ENCODE results near the gene NLRC5.

Gene NLRC5

DNA sequence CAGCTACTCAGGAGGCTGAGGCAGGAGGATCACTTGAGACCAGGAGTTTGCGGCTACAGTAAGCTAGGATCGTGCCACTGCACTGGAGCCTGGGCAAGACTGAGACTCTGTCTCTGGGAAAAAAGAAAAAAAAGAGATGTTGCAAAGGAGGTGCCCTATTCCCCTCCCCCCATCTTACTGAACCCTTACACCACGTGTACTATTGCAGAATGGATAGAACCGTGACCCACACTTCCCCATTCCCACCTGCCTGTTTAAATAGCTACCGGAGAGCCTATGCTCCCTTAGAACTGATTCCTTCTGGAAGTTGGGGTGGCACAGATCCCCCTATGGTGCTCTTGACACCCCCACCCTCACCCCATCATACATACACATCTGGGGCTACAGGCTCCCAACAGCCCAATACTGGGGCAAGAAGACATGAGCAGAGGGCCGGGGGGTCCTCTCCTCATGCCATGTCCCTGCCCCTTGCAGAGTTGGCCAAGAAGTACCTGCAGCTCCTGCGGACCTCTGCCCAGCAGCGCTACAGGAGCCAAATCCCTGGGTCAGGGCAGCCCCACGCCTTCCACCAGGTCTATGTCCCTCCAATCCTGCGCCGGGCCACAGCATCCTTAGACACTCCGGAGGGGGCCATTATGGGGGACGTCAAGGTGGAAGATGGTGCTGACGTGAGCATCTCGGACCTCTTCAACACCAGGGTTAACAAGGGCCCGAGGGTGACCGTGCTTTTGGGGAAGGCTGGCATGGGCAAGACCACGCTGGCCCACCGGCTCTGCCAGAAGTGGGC, 35.7 kb downstream of the NLRC5 start:
- no peak for DNase-seq (ENCODE audit: low read depth)

DNA sequence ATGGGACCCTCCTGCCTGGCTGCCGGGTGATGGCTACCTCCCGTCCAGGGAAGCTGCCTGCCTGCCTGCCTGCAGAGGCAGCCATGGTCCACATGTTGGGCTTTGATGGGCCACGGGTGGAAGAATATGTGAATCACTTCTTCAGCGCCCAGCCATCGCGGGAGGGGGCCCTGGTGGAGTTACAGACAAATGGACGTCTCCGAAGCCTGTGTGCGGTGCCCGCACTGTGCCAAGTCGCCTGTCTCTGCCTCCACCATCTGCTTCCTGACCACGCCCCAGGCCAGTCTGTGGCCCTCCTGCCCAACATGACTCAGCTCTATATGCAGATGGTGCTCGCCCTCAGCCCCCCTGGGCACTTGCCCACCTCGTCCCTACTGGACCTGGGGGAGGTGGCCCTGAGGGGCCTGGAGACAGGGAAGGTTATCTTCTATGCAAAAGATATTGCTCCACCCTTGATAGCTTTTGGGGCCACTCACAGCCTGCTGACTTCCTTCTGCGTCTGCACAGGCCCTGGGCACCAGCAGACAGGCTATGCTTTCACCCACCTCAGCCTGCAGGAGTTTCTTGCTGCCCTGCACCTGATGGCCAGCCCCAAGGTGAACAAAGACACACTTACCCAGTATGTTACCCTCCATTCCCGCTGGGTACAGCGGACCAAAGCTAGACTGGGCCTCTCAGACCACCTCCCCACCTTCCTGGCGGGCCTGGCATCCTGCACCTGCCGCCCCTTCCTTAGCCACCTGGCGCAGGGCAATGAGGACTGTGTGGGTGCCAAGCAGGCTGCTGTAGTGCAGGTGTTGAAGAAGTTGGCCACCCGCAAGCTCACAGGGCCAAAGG, 36.8 kb downstream of the NLRC5 start:
- no peak for DNase-seq (ENCODE audit: low read depth)

DNA sequence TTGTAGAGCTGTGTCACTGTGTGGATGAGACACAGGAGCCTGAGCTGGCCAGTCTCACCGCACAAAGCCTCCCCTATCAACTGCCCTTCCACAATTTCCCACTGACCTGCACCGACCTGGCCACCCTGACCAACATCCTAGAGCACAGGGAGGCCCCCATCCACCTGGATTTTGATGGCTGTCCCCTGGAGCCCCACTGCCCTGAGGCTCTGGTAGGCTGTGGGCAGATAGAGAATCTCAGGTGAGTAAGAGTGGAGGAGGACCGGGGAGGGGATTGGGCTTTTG, 37.4 kb downstream of the NLRC5 start:
- DNase-seq (ENCODE audit: low read depth), result no peak

DNA sequence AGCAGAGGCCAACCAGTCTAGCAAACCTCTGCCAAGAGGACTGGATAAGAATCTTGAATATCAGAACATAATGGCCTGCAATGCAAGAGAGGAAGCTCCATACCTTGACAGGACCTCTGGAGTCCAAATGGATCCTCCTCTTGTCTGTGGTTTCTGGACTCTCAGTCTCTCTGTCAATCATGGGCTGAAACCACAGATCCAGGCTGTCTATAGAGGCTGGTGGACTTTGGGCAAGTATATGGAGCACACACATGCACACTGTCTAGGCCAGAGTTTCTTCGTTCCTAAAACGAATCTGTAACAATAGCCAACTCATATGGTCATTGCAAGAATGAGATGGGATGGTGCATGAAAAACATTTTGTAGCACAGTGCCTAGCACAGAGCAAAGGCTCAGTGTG, 37.7 kb downstream of the NLRC5 start:
- DNase-seq (ENCODE audit: low read depth), result no peak

DNA sequence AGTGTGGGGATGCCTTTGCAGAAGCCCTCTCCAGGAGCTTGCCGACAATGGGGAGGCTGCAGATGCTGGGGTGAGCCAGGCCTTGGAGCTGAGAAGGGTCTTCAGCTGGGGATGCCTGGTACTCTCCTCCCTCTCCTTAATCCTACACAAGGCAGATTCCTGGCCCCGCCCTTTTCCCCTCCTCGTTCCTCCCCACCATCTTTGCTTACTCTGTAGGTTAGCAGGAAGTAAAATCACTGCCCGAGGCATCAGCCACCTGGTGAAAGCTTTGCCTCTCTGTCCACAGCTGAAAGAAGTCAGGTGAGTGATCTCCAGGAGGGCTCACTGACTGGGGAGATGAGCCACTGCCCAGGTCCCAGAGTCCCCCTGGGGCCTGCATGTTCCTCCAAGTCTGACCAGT, 38.7 kb downstream of the NLRC5 start:
- DNase-seq (ENCODE audit: low read depth), result no peak

DNA sequence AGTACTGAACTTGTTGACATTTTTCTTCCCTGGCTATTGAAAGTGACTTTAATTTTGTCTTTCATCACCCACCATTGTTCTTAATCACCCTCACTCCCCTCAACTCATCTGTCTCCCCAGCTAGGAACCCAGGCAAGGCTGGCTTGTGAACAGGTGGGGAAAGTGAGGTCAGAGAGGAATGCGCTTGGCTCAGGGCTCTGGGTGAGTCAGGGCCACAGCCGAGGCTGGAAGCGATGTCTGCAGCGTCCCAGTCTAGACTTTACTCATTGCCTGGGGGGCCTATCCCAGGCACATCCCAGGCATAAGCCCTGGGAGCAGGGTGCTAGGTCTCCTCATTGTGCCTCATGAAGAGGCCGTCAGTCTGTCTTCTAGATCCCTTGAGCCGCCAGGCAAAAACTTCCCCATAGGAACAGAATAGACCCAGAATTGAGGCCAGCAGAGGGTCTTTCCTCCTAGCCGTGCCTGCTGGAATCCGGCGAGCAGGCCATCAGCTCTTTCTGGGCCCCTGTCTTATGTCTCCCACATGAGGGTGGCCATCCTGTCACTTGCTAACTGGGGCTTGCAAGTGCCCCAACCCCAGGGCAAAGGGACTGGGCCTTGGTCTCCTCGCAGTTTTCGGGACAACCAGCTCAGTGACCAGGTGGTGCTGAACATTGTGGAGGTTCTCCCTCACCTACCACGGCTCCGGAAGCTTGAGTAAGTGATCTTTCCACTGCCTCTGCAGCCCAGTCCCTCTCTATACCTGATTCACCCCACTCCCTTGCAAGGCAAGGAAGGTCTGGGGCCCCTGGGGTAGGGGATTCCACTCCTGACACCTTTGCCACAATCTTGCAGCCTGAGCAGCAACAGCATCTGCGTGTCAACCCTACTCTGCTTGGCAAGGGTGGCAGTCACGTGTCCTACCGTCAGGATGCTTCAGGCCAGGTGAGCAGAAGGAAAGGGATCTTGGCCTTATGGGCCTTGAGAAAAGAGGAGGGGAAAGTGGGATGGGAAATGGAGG, 40.1 kb downstream of the NLRC5 start:
- no peak for DNase-seq (ENCODE audit: low read depth)

DNA sequence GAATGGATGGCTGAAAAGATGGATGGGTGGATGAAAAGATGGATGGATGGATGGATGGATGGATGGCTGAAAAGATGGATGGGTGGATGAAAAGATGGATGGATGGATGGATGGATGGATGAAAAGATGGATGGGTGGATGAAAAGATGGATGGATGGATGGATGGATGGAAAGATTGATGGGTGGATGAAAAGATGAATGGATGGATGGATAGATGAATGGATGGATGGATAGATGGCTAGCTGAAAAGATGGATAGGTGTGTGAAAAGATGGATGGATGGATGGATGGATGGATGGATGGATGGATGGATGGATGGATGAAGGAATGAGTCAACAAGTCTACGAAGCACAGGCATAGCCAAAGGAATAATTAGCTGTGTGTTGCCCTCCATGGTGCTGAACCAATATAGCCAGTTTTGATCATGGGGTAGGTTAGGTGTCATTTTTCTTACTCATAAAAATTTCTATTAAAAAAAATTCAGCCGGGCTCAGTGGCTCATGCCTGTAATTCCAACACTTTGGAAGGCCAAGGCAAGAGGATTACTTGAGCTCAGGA, 41.1 kb downstream of the NLRC5 start:
- DNase-seq (ENCODE audit: low read depth), result no peak

DNA sequence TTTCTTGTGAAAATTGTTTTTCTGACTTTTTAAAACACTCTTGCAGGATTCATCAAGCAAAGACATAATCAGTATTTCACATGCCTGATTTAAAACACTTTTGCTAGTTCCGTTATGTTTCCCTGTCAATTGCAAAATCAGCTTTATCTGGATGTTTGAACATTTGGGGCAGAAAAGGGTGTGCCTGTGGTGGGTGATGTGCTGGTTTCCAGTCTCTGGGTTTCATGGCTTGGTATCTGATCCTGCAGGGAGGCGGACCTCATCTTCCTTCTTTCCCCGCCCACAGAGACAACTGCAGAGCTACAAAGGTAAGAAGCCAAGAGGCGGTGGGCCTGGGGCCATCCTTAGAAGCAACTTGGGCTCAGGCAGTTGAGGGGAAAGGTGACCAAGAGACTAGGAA, 41.8 kb downstream of the NLRC5 start:
- no peak for DNase-seq (ENCODE audit: low read depth)

DNA sequence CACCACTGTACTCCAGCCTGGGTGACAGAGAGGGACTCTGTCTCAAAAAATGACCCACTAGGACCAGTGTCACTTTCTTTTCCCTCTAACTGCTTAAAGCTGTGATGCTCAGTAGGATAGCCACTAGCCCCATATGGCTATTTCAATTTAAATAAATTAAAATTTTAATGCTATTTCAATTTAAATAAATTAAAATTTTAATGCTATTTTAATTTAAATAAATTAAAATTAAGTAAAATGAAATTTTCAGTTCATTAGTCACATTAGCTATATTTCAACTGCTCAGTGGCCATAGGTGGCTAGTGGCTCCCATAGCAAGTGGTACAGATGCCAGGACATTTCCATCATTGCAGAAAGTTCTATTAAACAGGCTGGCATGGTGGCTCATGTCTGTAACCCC, 43.0 kb downstream of the NLRC5 start:
- no peak for DNase-seq (ENCODE audit: low read depth)

DNA sequence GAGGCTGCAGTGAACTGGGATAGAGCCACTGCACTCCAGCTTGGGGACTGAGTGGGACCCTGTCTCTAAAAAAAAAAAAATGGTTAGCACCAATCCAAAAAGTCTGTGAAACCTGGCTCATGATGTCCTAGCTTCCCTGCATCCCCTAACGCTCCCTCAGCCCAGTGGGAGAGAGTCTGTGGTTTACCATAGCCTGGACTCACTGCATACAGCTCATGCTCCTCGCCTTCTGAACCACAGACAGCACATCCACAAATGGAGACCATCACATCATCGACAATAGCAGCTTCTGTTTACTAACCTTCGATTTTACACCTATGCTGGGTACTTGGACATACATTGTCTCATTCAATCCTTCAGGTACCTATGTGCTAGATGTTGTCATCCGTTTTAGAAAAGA, 43.6 kb downstream of the NLRC5 start:
- no peak for DNase-seq (ENCODE audit: low read depth)

DNA sequence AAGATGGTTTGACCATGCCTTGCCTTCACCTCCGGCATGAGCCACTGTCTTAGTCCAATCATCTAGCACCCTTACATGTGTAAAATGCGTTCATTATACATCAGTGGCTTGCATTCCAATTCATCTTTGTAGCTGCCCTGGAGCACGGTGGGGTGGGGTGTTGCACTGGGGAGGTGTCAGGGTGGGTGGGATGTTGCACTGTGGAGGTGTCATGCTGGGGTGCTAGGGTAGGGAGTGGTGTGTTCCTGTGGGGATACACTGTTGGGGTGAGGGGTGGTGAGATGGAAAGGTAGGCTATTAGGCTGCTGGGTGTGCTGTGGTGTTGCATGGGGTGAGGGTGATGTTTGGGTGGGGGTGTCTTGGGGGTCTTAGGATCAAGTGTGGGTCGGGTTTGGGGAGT, 47.0 kb downstream of the NLRC5 start:
- DNase-seq (ENCODE audit: low read depth), result no peak

DNA sequence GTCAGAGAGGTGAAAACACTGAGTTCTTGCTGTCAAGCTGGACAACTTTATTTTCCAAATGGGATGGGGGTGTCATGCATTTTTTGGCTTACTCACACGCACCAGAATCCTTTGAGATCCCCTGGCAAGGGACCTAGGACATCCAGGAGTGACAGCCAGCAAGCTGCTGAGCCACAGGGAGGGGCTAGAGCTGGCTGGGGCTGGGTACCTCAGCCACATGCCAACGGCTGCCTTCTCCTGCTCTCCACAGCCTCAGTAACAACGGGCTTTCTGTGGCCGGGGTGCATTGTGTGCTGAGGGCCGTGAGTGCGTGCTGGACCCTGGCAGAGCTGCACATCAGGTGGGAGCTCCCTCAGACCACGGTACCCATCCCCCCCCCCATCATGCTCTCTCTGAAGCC, 47.6 kb downstream of the NLRC5 start:
- no peak for DNase-seq (ENCODE audit: low read depth)

DNA sequence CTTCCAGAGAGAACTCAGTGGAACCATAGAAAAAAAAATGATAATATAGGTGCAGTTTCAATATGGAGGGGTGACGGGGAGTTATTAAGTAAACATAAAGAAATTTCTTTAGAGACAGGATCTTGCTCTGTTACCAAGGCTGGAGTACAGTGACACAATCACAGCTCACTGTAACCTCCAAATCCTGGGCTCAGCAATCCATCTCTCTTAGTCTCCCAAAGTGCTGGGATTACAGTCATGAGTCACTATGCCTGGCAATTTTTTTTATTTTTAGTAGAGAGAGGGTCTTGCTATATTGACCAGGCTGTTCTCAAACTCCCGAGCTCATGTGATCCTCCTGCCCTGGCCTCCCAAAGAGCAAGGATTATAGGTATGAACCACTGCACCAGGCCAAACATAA, 48.8 kb downstream of the NLRC5 start:
- no peak for DNase-seq (ENCODE audit: low read depth)

DNA sequence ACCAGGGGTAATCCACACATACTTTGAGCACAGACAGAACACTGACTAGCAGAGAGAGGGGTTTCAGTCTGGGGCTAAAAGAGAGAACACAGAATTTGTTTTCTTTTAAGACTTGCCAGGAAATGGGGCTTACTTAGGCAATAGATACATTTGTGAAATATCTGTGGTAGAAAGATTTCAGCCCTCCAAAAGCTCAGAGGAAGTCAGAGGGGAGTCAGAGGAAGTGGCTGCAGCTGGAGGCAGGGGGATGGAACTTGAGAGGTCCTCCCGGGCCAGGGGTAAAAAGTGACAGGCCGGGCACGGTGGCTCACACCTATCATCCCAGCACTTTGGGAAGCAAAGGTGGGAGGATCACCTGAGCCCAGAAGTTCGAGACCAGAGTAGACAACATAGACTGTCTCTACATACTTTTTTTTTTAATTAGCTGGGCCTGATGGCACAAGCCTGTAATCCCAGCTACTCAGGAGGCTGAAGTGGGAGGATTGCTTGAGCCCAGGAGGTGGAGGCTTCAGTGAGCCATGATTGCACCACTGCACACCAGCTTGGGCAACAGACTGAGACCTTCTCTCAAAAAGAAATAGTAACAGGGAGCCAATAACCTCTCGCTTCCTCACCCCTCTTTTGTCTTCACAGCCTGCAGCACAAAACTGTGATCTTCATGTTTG, 49.9 kb downstream of the NLRC5 start:
- DNase-seq (ENCODE audit: low read depth), result no peak

DNA sequence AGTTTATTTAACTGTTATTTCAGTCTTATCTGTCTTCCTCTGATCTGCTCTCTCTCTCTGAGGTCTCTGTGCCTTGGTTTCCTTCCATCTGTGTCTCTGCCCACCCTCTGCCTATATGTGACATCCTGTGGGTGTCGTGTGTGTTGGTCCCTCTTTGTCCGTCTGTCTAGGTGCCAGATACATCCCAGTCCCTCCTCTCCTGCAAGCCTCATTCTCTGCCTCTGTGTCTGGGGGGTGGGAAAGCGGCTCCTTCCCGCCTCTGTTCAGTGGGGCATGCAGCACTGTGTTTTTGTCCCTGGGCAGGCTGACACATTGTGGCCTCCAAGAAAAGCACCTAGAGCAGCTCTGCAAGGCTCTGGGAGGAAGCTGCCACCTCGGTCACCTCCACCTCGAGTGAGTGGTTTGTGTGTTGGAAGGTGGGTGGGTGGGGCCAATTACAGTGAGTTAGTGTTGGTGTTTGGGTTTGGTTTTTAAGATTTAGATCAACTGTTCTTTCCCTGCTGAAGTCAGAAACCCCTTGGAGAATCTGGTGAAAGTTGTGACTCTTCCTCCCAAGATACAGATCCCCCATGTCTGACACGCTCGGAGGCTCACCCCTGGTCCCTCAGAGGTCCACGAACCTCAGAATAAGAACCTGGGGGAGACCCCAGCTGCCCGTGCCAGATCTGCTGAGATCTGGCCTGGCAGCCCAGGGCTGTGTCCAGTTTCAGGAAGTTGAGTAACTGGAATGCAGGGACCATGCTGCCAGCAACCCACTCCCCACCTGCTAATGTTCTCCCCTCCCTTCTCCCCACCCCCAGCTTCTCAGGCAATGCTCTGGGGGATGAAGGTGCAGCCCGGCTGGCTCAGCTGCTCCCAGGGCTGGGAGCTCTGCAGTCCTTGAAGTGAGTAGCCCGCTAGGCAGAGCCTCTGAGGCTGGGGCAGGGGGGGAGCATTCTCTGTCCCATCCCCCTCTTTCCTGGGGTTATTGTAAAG, 52.1 kb downstream of the NLRC5 start:
- peak; percentile 79 for DNase-seq (ENCODE audit: low read depth)

DNA sequence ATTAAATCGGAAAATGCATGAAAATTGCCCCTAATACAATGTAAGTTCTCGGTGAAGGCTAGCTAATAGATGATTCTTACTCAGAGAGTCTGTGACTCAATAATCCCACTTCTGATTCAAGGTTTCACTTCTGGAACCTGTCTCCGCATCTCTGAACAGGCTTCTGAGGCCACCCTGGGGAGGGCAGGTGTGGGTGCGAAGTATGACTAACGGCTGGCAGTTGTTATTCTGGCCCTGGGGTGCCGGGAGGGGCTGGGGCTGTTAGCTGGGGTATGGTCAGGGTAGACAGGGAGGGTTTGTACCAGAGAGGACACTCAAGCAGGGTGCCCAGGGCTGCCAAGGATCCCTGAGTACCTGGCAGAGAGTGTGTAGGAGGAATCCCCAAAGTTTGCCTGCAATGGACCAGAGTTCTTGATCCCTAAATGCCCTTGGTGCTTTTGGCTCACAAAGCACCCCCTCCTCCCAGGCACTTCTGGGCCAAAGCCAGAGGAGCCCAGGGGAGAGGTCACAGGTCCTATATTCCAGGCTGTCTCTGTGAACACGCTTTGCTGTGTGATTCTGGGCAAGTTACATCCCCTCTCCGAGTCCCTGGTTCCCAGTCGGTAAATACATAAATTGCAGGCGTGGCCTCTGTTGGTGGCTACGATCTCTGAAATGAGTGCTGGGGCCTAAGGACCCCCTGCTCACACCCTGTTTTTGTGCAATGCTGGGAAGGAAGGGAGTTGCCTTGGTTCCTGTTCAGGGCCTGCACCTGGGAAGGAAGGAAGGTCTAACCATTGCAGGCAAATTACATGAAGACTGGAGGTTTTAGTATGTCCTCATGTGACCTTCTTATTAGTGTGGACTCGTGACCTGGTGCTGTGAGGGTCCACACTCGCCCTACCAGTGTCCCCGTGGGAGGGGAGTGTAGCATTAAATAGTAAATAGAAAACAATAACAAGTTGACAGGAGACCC, 53.1 kb downstream of the NLRC5 start:
- DNase-seq (ENCODE audit: low read depth), result peak; percentile 76

DNA sequence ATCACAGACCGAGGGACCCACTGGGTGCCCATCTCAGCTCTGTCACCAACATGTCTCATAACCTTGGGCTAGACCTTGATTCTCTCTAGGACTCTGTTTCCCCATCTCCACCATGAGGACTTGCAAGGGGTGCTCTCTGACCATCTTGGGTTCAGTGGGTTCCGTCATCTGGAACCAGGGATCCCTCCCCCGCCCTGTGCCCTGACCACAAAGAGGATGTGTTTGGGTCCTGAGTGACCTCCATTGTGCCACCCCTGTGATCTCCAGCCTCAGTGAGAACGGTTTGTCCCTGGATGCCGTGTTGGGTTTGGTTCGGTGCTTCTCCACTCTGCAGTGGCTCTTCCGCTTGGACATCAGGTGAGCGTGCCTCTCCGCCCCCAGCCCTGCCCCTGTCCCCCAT, 53.9 kb downstream of the NLRC5 start:
- no peak for DNase-seq (ENCODE audit: low read depth)

DNA sequence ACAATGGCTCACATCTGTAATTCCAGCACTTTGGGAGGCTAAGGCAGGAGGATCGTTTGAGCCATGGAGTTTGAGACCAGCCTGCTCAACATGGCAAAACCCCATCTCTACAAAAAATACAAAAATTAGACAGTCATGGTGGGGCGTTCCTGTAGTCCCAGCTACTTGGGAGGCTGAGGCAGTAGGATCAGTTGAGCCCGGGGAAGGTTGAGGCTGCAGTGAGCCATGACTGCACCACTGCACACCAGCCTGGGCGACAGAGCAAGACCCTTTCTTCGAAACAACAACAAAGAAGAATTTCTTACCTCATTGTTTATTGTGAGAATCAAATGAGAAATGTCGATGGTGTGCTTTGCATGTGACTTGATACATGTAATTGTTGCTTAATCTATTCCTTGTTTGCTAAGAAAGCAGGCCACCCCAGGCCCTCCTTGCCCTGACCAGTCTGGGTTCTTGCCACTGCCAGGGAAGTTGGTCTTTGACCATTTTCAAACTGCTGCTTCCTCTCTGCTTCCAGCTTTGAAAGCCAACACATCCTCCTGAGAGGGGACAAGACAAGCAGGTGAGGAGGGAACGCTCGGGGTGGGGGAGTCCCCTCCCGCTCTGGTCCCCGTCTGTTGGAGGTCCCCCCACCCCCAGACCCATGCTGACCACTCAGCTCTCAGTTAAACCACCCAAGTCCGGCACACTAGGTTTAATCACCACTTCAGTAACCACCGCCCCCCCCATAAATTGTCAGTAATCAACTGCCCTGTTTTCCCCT, 55.8 kb downstream of the NLRC5 start:
- no peak for DNase-seq (ENCODE audit: low read depth)
